ENCODE results near the gene KLHL30. TPM values are rescaled to one million over a fixed set of nuclear protein-coding genes. Genes with fewer than 3 reads are reported as not detected.
A peak's percentile ranks its signal among the peaks of the same experiment; 100 is the strongest.

The KLHL30 gene
- total RNA-seq, 2 donors from 2014 or later: not detected

GRCh38 chr2:238174701-238175100 lies 36.2 kb downstream of the KLHL30 start:
- H3K27me3 Mint-ChIP-seq (ENCODE audit: low read depth): no peaks in the 10 kb centered on the region
- H3K27ac Mint-ChIP-seq: no peak overlapping the region
- DNase-seq: no peak
- H3K36me3 Mint-ChIP-seq (ENCODE audit: insufficient read depth in 2 of 2): peaks cover 4 to 24% of the 10 kb centered on the region in 2 donors
- no peak for ATAC-seq (replicated peaks in 1 of 2)
- no peaks in the 10 kb centered on the region for H3K4me1 Mint-ChIP-seq (ENCODE audit: low read depth)
- no peak overlapping the region for H3K4me3 Mint-ChIP-seq
- no peaks in the 10 kb centered on the region for H3K9me3 Mint-ChIP-seq

GRCh38 chr2:238176613-238177012 lies 38.1 kb downstream of the KLHL30 start:
- DNase-seq (no peak), ATAC-seq (replicated peaks in 1 of 2) (no peak)
- Mint-ChIP-seq H3K27ac (peak overlapping the region; percentile 64), H3K27me3 (ENCODE audit: low read depth) (no peaks in the 10 kb centered on the region), H3K4me1 (ENCODE audit: low read depth) (no peaks in the 10 kb centered on the region), H3K36me3 (ENCODE audit: insufficient read depth in 2 of 2) (peaks cover 5 to 29% of the 10 kb centered on the region in 2 donors), H3K4me3 (no peak overlapping the region), H3K9me3 (no peaks in the 10 kb centered on the region)

- H3K4me1 Mint-ChIP-seq (ENCODE audit: low read depth): peaks cover 13% of the 10 kb centered on the region
- no peak overlapping the region for H3K4me3 Mint-ChIP-seq
- peaks cover 17 to 48% of the 10 kb centered on the region in 2 donors for H3K36me3 Mint-ChIP-seq (ENCODE audit: insufficient read depth in 2 of 2)
- no peak for ATAC-seq (replicated peaks in 1 of 2)
- no peaks in the 10 kb centered on the region for H3K9me3 Mint-ChIP-seq
- H3K27me3 Mint-ChIP-seq (ENCODE audit: low read depth): no peaks in the 10 kb centered on the region
- no peak for DNase-seq
- H3K27ac Mint-ChIP-seq: no peak overlapping the region
Observed at GRCh38 chr2:238180554-238180953, 42.1 kb downstream of the KLHL30 start.

GRCh38 chr2:238182362-238182761 lies 43.9 kb downstream of the KLHL30 start:
- DNase-seq (no peak), ATAC-seq (replicated peaks in 1 of 2) (no peak)
- Mint-ChIP-seq H3K9me3 (no peaks in the 10 kb centered on the region), H3K4me3 (no peak overlapping the region), H3K4me1 (ENCODE audit: low read depth) (peaks cover 13% of the 10 kb centered on the region), H3K27me3 (ENCODE audit: low read depth) (no peaks in the 10 kb centered on the region), H3K27ac (no peak overlapping the region), H3K36me3 (ENCODE audit: insufficient read depth in 2 of 2) (peaks cover 20 to 49% of the 10 kb centered on the region in 2 donors)

GRCh38 chr2:238183821-238184220 lies 45.4 kb downstream of the KLHL30 start:
- H3K4me3 Mint-ChIP-seq: peak overlapping the region in 1 of 2 donors; percentile 31
- H3K9me3 Mint-ChIP-seq: no peaks in the 10 kb centered on the region
- H3K36me3 Mint-ChIP-seq (ENCODE audit: insufficient read depth in 2 of 2): peaks cover 28 to 59% of the 10 kb centered on the region in 2 donors
- H3K27ac Mint-ChIP-seq: peak overlapping the region; percentile 91
- H3K27me3 Mint-ChIP-seq (ENCODE audit: low read depth): no peaks in the 10 kb centered on the region
- H3K4me1 Mint-ChIP-seq (ENCODE audit: low read depth): peaks cover 13% of the 10 kb centered on the region
- ATAC-seq (replicated peaks in 1 of 2) (peak; percentile 61 to 90), DNase-seq (no peak)

- no peak overlapping the region for H3K4me3 Mint-ChIP-seq
- no peak for DNase-seq
- H3K27ac Mint-ChIP-seq: peak overlapping the region; percentile 52
- no peak for ATAC-seq (replicated peaks in 1 of 2)
- peaks cover 26 to 46% of the 10 kb centered on the region in 2 donors for H3K36me3 Mint-ChIP-seq (ENCODE audit: insufficient read depth in 2 of 2)
- no peaks in the 10 kb centered on the region for H3K27me3 Mint-ChIP-seq (ENCODE audit: low read depth)
- no peaks in the 10 kb centered on the region for H3K9me3 Mint-ChIP-seq
- peaks cover 13% of the 10 kb centered on the region for H3K4me1 Mint-ChIP-seq (ENCODE audit: low read depth)
Observed at GRCh38 chr2:238187618-238188548, 49.4 kb downstream of the KLHL30 start.

GRCh38 chr2:238190445-238190844 lies 52.0 kb downstream of the KLHL30 start:
- no peak for DNase-seq
- H3K27ac Mint-ChIP-seq: no peak overlapping the region
- ATAC-seq (replicated peaks in 1 of 2): no peak
- H3K4me1 Mint-ChIP-seq (ENCODE audit: low read depth): no peaks in the 10 kb centered on the region
- H3K36me3 Mint-ChIP-seq (ENCODE audit: insufficient read depth in 2 of 2): peaks cover 14 to 30% of the 10 kb centered on the region in 2 donors
- H3K27me3 Mint-ChIP-seq (ENCODE audit: low read depth): no peaks in the 10 kb centered on the region
- no peak overlapping the region for H3K4me3 Mint-ChIP-seq
- H3K9me3 Mint-ChIP-seq: no peaks in the 10 kb centered on the region

Other genes with a start within 250 kb of the KLHL30 start
- gene UBE2F, start 171.7 kb upstream of the KLHL30 start, total RNA-seq: 10 to 100 TPM; 73.6 to 81.7 TPM
- gene SCLY, start 77.7 kb upstream of the KLHL30 start, total RNA-seq: 10 to 100 TPM; 36.3 to 38.2 TPM
- under 1 TPM; 0.07 to 0.19 TPM for gene ESPNL, start 38.3 kb upstream of the KLHL30 start, total RNA-seq
- gene ERFE, start 20.3 kb downstream of the KLHL30 start, total RNA-seq: under 1 TPM; 0.60 to 0.88 TPM
- 10 to 100 TPM; 53.2 to 55.5 TPM for gene ILKAP, start 65.0 kb downstream of the KLHL30 start, total RNA-seq
- gene HES6, start 101.4 kb downstream of the KLHL30 start, total RNA-seq: 1 to 10 TPM; 1.6 to 2.0 TPM
- gene PER2, start 149.9 kb downstream of the KLHL30 start, total RNA-seq: 10 to 100 TPM in 1 of 2 donors, 1 to 10 TPM in 1; 8.9 to 12.4 TPM
- gene TRAF3IP1, start 181.8 kb downstream of the KLHL30 start, total RNA-seq: 10 to 100 TPM in 1 of 2 donors, 1 to 10 TPM in 1; 7.0 to 13.1 TPM